ENCODE results near the gene MEF2D. TPM values are rescaled to one million over a fixed set of nuclear protein-coding genes. Genes with fewer than 3 reads are reported as not detected.

MEF2D gene
- polyA plus RNA-seq, 1 donor (not counting 4 experiments of a cell fraction or from before 2014, with no cell fraction given), result 9.3 TPM

- H2AFZ ChIP-seq (ENCODE audit: control insufficient read depth, low read length), result no peak overlapping the region
- DNase-seq (ENCODE audit: low read depth, low spot score) (no peak), FAIRE-seq (no peak)
- no peak overlapping the region for H3K9ac ChIP-seq (ENCODE audit: control insufficient read depth, extremely low read depth, insufficient read depth, low read length)
- no peak overlapping the region for H3K4me2 ChIP-seq (ENCODE audit: control insufficient read depth, extremely low read depth, insufficient read depth, low read depth, low read length)
- no peak overlapping the region for H3K27ac ChIP-seq (ENCODE audit: control insufficient read depth, insufficient read depth, low read length)
- no peak overlapping the region for H3K4me3 ChIP-seq (ENCODE audit: control insufficient read depth in 2 of 3, extremely low read depth in 1 of 3, insufficient read depth in 2 of 3, low read depth in 1 of 3, low read length in 3 of 3)
- H3K4me1 ChIP-seq (ENCODE audit: control insufficient read depth, extremely low read depth, insufficient read depth, low read length), result no peaks in the 10 kb centered on the region
- peaks cover 0 to 46% of the 10 kb centered on the region in 2 experiments for H3K36me3 ChIP-seq (ENCODE audit: control insufficient read depth in 2 of 2, extremely low read depth in 1 of 2, insufficient read depth in 2 of 2, low read length in 2 of 2)
- no peaks in the 10 kb centered on the region for H3K27me3 ChIP-seq (ENCODE audit: control insufficient read depth, extremely low read depth, insufficient read depth, low read length)
- TF ChIP-seq CTCF (optimal IDR thresholded peaks at IDR 0.05 in 1 of 3, IDR thresholded peaks at IDR 0.05 in 1 of 3, conservative IDR thresholded peaks at IDR 0.05 in 1 of 3; ENCODE audit: extremely low read depth in 1 of 3, insufficient read depth in 2 of 3, low read length in 3 of 3) (no peak), EZH2 (IDR thresholded peaks at IDR 0.05; ENCODE audit: low read length) (no peak)
- no peaks in the 10 kb centered on the region for H3K9me3 ChIP-seq (ENCODE audit: control insufficient read depth, low read depth, low read length)
- H3K79me2 ChIP-seq (ENCODE audit: control insufficient read depth, insufficient read depth, low read length), result no peaks in the 10 kb centered on the region
- H3K9me1 ChIP-seq (ENCODE audit: control insufficient read depth, extremely low read depth, insufficient read depth, low read length), result no peaks in the 10 kb centered on the region
- no peaks in the 10 kb centered on the region for H4K20me1 ChIP-seq (ENCODE audit: control insufficient read depth, extremely low read depth, insufficient read depth, low read length)
- dilution Hi-C loops (cut with MboI; ENCODE audit: extremely low pct_ligation_motif_present, low sequenced_read_pairs), result no loop called here
Measured at GRCh38 chr1:156533568-156534220, 33.1 kb upstream of the MEF2D start.

GRCh38 chr1:156532374-156532773 lies 31.8 kb upstream of the MEF2D start:
- peaks cover 0 to 45% of the 10 kb centered on the region in 2 experiments for H3K36me3 ChIP-seq (ENCODE audit: control insufficient read depth in 2 of 2, extremely low read depth in 1 of 2, insufficient read depth in 2 of 2, low read length in 2 of 2)

More at GRCh38 chr1:156532374-156532773, 31.8 kb upstream of the MEF2D start:
- dilution Hi-C loops (cut with MboI; ENCODE audit: extremely low pct_ligation_motif_present, low sequenced_read_pairs), result no loop called here
- Histone ChIP-seq H2AFZ (ENCODE audit: control insufficient read depth, low read length) (no peak overlapping the region), H3K27ac (ENCODE audit: control insufficient read depth, insufficient read depth, low read length) (no peak overlapping the region), H3K9ac (ENCODE audit: control insufficient read depth, extremely low read depth, insufficient read depth, low read length) (no peak overlapping the region), H3K4me1 (ENCODE audit: control insufficient read depth, extremely low read depth, insufficient read depth, low read length) (no peaks in the 10 kb centered on the region), H3K27me3 (ENCODE audit: control insufficient read depth, extremely low read depth, insufficient read depth, low read length) (no peaks in the 10 kb centered on the region), H3K4me2 (ENCODE audit: control insufficient read depth, extremely low read depth, insufficient read depth, low read depth, low read length) (no peak overlapping the region), H3K79me2 (ENCODE audit: control insufficient read depth, insufficient read depth, low read length) (no peaks in the 10 kb centered on the region), H3K9me1 (ENCODE audit: control insufficient read depth, extremely low read depth, insufficient read depth, low read length) (no peaks in the 10 kb centered on the region), H3K4me3 (ENCODE audit: control insufficient read depth in 2 of 3, extremely low read depth in 1 of 3, insufficient read depth in 2 of 3, low read depth in 1 of 3, low read length in 3 of 3) (no peak overlapping the region), H3K9me3 (ENCODE audit: control insufficient read depth, low read depth, low read length) (no peaks in the 10 kb centered on the region), H4K20me1 (ENCODE audit: control insufficient read depth, extremely low read depth, insufficient read depth, low read length) (no peaks in the 10 kb centered on the region)
- DNase-seq (ENCODE audit: low read depth, low spot score) (no peak), FAIRE-seq (no peak)
- TF ChIP-seq EZH2 (IDR thresholded peaks at IDR 0.05; ENCODE audit: low read length) (no peak), CTCF (optimal IDR thresholded peaks at IDR 0.05 in 1 of 3, IDR thresholded peaks at IDR 0.05 in 1 of 3, conservative IDR thresholded peaks at IDR 0.05 in 1 of 3; ENCODE audit: extremely low read depth in 1 of 3, insufficient read depth in 2 of 3, low read length in 3 of 3) (no peak)

All from keratinocyte (primary cell).